MV-4-11 (cell line): ENCODE measurements around the gene POLR2H.

Source experiments
- DNase-seq: peaks from one replicate; lab custom pipeline; 2025; lab: John Stamatoyannopoulos, UW

The POLR2H gene

GRCh38 chr3:184361532-184361931 is at the start of gene POLR2H, which contains the start of gene CLCN2:
Gene POLR2H, plus strand, starts transcription at chr3:184361710. Its CDS starts 1,783 bp downstream, at chr3:184363493.
Gene CLCN2, minus strand, starts transcription at chr3:184361605. Its CDS starts 126 bp downstream, at chr3:184361479.
- DNase-seq: peak; percentile 19

- DNase-seq: peak; percentile 88
Measured at GRCh38 chr3:184314363-184314699, 47.2 kb upstream of the POLR2H start, which contains the start of gene EIF4G1. Gene EIF4G1, plus strand, starts transcription at chr3:184314606. Its CDS starts 1,191 bp downstream, at chr3:184315797.

- peak; percentile 21 for DNase-seq
Measured at GRCh38 chr3:184314700-184315542, 46.6 kb upstream of the POLR2H start.

GRCh38 chr3:184315543-184315867 is 46.0 kb upstream of the POLR2H start:
- peak; percentile 7 for DNase-seq

DNA sequence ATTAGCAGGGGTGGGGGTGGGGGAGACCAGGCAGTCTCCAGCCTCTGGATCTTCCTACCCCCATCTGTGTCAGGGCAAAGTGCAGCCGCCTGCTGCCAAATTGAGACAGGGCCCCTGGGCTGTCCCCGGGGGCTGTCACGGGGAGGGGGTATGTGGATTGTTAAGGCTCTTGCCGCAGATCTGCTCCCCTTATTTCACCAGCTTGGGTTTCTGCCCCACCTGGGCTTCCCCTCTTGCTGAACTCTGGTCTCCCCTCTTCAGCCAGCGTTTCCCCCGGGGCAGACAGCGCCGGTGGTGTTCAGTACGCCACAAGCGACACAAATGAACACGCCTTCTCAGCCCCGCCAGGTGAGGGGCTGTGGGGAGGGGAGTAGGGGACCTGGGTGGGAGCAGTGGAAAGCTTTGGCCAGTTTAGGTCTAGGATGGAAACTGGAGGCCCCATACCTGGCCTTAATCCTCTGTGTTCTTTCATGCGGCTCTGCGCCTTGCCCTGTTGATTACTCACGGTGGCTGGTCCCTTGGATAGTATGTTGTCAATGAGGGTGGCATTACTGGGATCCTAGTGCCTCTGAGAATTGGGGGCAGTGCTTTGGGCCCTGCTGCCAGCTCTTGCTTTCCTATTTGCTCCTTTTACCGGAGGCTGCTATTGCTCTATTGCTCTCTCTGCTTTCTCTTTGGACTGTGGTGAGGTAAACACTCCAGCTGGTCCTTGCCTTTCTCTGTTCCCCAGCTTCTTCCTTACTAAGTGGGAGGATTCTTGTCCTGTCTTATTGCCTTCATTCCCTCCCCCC is 45.4 kb upstream of the POLR2H start:
- DNase-seq: no peak

- no peak for DNase-seq
Measured at GRCh38 chr3:184316792-184317191, 44.7 kb upstream of the POLR2H start.

DNA sequence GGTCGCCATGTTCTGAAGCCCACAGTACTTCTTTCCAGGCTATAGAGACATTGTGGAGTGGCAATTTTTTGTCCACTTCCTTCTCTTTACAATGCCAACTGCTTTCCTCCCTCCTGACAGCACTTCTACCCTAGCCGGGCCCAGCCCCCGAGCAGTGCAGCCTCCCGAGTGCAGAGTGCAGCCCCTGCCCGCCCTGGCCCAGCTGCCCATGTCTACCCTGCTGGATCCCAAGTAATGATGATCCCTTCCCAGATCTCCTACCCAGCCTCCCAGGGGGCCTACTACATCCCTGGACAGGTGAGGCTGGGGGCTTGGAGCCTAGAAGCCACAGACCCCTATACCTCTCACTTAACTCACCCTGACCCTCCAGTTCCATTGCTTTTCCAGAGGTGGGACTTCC is 44.3 kb upstream of the POLR2H start:
- DNase-seq: no peak

DNA sequence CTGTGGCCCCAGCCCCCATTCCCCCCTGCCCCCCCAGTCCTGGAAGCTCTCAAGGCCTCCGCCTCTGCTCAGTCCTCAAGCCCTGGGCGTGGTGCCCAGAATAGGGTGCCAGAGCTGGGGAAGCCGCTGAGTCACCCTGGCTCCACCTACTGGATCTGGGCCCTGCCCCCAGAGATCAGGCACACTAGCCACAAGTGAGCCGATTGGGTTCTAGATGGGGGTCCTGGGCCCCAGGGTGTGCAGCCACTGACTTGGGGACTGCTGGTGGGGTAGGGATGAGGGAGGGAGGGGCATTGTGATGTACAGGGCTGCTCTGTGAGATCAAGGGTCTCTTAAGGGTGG is 41.4 kb upstream of the POLR2H start:
- DNase-seq: peak; percentile 82

GRCh38 chr3:184321666-184322065 is 39.8 kb upstream of the POLR2H start:
- no peak for DNase-seq

GRCh38 chr3:184322731-184323487 is 38.6 kb upstream of the POLR2H start:
- peak; percentile 99 for DNase-seq

DNA sequence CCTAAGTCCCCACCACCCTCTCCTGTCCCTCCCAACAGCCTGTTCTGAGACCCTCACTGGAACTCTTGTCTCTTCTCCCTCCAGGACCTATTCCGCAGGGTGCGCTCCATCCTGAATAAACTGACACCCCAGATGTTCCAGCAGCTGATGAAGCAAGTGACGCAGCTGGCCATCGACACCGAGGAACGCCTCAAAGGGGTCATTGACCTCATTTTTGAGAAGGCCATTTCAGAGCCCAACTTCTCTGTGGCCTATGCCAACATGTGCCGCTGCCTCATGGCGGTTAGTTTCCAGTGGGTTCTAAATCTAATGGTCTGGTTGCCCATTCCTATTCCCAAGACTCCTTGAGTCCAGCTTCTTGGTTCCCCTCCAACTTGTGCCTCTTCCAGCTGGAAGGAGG is 37.8 kb upstream of the POLR2H start:
- no peak for DNase-seq

GRCh38 chr3:184325269-184325668 is 36.2 kb upstream of the POLR2H start:
- DNase-seq: no peak

GRCh38 chr3:184325715-184326369 is 35.7 kb upstream of the POLR2H start:
- DNase-seq: no peak

DNA sequence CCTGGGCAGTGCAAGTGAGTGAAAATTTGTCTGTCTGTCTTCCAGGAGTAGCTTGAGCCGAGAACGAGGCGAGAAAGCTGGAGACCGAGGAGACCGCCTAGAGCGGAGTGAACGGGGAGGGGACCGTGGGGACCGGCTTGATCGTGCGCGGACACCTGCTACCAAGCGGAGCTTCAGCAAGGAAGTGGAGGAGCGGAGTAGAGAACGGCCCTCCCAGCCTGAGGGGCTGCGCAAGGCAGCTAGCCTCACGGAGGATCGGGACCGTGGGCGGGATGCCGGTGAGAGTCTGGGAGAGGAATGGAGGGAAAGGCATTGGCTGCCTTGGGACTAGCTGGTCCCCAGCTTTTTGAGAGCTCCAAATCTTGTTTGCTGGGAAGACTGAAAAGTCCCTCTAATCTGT is 34.3 kb upstream of the POLR2H start:
- no peak for DNase-seq

DNA sequence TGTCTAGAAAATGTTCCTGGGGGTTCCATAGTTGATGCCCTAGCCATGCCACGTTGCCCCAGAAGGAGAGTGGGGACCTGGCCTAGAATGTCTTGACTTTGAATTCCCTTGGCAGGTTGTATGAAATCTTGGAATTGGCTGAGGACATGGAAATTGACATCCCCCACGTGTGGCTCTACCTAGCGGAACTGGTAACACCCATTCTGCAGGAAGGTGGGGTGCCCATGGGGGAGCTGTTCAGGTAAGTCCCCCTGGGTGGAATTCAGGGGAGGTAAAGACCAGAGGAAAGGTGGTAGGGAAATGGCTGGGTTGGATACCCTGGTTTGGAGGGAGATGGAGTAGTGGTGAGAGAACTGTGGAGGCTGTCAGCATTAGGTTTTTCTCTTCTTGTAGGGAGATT is 33.0 kb upstream of the POLR2H start:
- DNase-seq: no peak

DNA sequence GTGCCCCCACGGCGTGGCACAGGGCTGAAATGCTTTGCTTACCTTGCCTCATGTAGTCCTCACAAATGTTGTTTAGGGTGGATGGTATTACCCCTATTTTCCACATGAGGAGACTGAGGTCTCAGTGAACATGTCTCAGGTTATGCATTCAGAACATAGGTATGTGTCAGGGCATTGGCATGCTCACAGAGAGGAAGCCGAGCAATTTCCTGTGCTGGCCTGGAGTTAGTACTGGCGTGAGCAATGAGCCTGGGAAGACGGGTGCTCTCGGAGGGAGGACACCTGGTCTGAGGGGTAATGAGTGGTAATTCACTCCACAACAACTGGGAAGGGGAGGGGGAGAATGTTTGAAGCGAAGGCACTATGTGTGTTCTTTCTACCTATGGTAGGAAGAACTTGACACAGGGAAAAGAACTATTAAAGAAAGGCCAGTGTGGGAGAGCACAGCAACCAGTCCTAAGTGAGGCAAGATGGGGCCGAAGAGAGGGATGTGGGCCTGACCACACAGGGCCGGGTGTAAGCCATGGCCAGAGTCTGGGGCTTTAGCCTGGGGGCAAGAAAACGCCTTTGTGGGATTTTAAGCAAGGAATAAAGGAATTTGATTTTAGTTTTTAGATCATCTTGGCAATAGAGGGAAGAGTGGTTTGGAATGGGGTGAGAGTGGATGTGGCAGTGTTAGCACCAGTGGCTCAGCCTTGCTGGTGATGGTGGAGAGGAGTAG is 29.0 kb upstream of the POLR2H start:
- no peak for DNase-seq

- DNase-seq: no peak
Measured at GRCh38 chr3:184333190-184333589, 28.3 kb upstream of the POLR2H start.

GRCh38 chr3:184333700-184334099 is 27.8 kb upstream of the POLR2H start:
- no peak for DNase-seq

- no peak for DNase-seq
Measured at GRCh38 chr3:184334470-184335158, 26.9 kb upstream of the POLR2H start.

GRCh38 chr3:184335291-184335660 is 26.2 kb upstream of the POLR2H start:
- DNase-seq: no peak
